Lung (tissue), 12 donors: ENCODE results near the gene MT1B. TPM values are rescaled to one million over a fixed set of nuclear protein-coding genes. Genes with fewer than 3 reads are reported as not detected.

ENCODE experiments used
- ATAC-seq: fragments of 200-7000 bp; cut with Tn5 transposase; one replicate; pipeline ENCODE4 v1.9.1; 2020; ENCODE audit warnings: moderate number of reproducible peaks; ENCODE audit not compliant: insufficient read depth, low FRiP score
- DNase-seq, 3 donors: peaks; one replicate each; pipeline ENCODE4 v3.0.0-alpha.2; 2013 to 2017
- H3K27ac ChIP-seq, 2 donors: one replicate each; pipeline ENCODE4 v1.5.1; 2013; ENCODE audit warnings: mild to moderate bottlenecking in 2 of 2, moderate library complexity in 2 of 2, control low read depth in 1 of 2, inconsistent platforms in 1 of 2, low read depth in 1 of 2, low read length in 1 of 2
- H3K27me3 ChIP-seq, 3 donors: one replicate each; pipeline ENCODE4 v1.5.1; 2013; ENCODE audit warnings: low read length in 2 of 3; ENCODE audit not compliant: control insufficient read depth in 3 of 3, insufficient read depth in 3 of 3
- H3K36me3 ChIP-seq, 4 donors: one replicate each; pipeline ENCODE4 v1.5.1; 2013; ENCODE audit warnings: low read length in 4 of 4, mild to moderate bottlenecking in 1 of 4, moderate library complexity in 1 of 4; ENCODE audit not compliant: control insufficient read depth in 4 of 4, insufficient read depth in 4 of 4
- H3K4me1 ChIP-seq, 5 donors: one replicate each; pipeline ENCODE4 v1.5.1; 2013; ENCODE audit warnings: low read length in 5 of 5, mild to moderate bottlenecking in 2 of 5, moderate library complexity in 1 of 5; ENCODE audit not compliant: control insufficient read depth in 5 of 5, insufficient read depth in 5 of 5
- H3K4me3 ChIP-seq: one replicate; pipeline ENCODE4 v1.5.1; 2013; ENCODE audit warnings: mild to moderate bottlenecking, control low read depth, moderate library complexity
- H3K9ac ChIP-seq, 2 donors: one replicate each; pipeline ENCODE4 v1.5.1; 2013; ENCODE audit warnings: low read length in 2 of 2, control low read depth in 1 of 2; ENCODE audit not compliant: insufficient read depth in 1 of 2
- H3K9me3 ChIP-seq, 4 donors: one replicate each; pipeline ENCODE4 v1.5.1; 2013; ENCODE audit warnings: low read length in 3 of 4, mild to moderate bottlenecking in 1 of 4, moderate library complexity in 1 of 4; ENCODE audit not compliant: control insufficient read depth in 4 of 4, insufficient read depth in 3 of 4
- WGBS, 2 donors: extraction: QIAGEN DNeasy Blood & Tissue Kit; methylation state at CpG; one replicate each; pipeline ENCODE4 v1.1.7; 2013; 5-methylcytosine and 5-hydroxymethylcytosine counted together
- polyA plus RNA-seq, 2 donors: library from polyadenylated mRNA; stranded (reverse); fragments of 200-250 nt; gene quantifications; one replicate each; pipeline ENCODE4 v1.2.1, GENCODE V29; 2013
- total RNA-seq, 2 donors: library from RNA; depleted of rRNA in 1 of 2; stranded (reverse); fragments of >200 nt in 1 of 2; gene quantifications; one replicate each; pipeline ENCODE4 v1.2.1, GENCODE V29; 2014 to 2021
- TF ChIP-seq, protein P1 (sequence below): IDR thresholded peaks from 2 replicates; pipeline ENCODE4 v1.5.1; 2012; ENCODE audit warnings: mild to moderate bottlenecking; ENCODE audit errors: control extremely low read depth, extremely low read depth
- donor health status: control.
- donor health status: control.
- donor health status: Bipolar disorder and iron deficiency.
- donor health status: healthy.
- donor health status: DM: yes; HTN: yes; CAD: no.

MT1B gene
- total and polyA plus RNA-seq, 4 donors: not detected

DNA sequence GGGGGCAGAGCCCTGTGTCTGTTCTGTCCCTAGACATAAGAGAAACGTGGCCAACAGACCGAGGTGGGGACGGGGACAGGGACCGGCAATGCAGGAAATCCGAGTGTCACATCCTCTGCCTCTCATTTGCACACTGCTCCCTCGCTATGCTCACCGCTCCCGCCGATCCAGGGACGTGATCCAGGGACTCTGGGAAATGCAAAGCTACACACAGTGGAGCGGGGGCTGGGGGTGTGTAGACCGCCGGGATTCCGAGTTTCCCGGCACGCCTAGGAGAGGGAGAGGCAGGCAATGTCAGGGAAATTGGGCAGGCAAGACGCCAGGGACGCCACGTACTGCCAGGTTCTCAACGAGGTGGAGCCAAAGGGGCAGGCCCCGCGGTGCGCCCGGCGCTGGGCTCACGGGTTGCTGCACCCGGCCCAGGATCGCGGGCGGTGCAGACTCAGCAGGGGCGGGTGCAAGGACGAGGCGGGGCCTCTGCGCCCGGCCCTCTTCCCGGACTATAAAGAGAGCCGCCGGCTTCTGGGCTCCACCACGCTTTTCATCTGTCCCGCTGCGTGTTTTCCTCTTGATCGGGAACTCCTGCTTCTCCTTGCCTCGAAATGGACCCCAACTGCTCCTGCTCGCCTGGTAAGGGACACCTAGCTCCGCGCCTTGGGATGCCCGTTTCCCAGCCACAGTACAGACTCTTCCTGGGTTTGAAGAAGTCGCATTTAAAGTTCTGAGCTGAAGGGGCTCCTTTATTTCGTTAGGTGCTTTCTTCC, 30.4 kb downstream of the MT1B start, which contains the start of gene MT1X:
Gene MT1X, plus strand, starts transcription at position 532 of the 764 bp plus-strand sequence. Its CDS starts 71 bp downstream, at position 603.
- TF ChIP-seq, protein P1, sequence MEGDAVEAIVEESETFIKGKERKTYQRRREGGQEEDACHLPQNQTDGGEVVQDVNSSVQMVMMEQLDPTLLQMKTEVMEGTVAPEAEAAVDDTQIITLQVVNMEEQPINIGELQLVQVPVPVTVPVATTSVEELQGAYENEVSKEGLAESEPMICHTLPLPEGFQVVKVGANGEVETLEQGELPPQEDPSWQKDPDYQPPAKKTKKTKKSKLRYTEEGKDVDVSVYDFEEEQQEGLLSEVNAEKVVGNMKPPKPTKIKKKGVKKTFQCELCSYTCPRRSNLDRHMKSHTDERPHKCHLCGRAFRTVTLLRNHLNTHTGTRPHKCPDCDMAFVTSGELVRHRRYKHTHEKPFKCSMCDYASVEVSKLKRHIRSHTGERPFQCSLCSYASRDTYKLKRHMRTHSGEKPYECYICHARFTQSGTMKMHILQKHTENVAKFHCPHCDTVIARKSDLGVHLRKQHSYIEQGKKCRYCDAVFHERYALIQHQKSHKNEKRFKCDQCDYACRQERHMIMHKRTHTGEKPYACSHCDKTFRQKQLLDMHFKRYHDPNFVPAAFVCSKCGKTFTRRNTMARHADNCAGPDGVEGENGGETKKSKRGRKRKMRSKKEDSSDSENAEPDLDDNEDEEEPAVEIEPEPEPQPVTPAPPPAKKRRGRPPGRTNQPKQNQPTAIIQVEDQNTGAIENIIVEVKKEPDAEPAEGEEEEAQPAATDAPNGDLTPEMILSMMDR: no peak
- Histone ChIP-seq H3K9me3 (no peaks in the 10 kb centered on the region), H3K4me1 (peaks cover 0 to 15% (median 2%) of the 10 kb centered on the region in 5 donors), H3K4me3 (peak within 1 kb of the TSS; percentile 42), H3K9ac (peak within 1 kb of the TSS in 1 of 2 donors; percentile 41), H3K27me3 (peaks cover 0 to 7% (median 6%) of the 10 kb centered on the region in 3 donors), H3K27ac (peak within 1 kb of the TSS; percentile 59 to 85), H3K36me3 (peaks cover 0 to 2% (median 0%) of the 10 kb centered on the region in 4 donors)
- DNase-seq (peak; percentile 86 to 91 (median 86)), ATAC-seq (peak; percentile 96)
- 1% methylated on average over 46 to 49 of the region's 49 CpGs for WGBS, 2 donors

DNA sequence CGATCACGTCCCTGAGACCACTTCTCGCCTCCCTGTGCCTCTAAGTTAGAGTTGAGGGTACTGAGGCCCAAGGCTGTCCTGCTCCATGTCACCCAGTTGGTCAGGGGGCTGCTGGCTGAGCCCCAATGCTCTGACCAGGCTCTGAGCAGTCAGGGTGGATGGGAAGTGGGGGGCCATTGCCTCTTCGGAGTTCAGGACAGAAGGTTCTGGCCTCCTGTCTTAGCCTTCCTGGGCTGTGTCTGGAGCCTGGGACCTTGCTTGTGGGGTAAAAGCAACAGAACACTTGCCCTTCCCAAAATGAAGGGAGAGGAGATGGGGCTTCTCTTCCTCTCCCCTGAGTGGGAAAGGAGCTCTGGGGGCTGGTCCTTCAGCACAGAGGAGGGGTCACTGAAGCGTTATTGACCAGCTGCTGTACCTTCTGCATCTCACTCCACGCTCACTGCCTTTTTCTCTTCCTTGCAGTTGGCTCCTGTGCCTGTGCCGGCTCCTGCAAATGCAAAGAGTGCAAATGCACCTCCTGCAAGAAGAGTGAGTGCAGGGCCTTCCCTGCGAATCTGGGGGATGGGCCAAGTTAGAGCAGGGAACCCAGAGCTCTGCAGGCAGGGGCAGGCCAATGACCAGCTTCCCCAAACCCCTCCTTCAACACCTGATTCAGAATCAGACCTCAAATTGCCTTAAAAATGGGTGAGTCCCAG, 31.2 kb downstream of the MT1B start:
- ATAC-seq (peak; percentile 5), DNase-seq (no peak)
- Histone ChIP-seq H3K27me3 (peaks cover 0 to 2% (median under 1%) of the 10 kb centered on the region in 3 donors), H3K9ac (peak overlapping the region in 1 of 2 donors; percentile 41), H3K9me3 (no peaks in the 10 kb centered on the region), H3K27ac (peak overlapping the region; percentile 59 to 80), H3K36me3 (peaks cover 0 to 2% (median 0%) of the 10 kb centered on the region in 4 donors), H3K4me1 (peaks cover 0 to 15% (median 2%) of the 10 kb centered on the region in 5 donors), H3K4me3 (peak overlapping the region; percentile 41)
- WGBS, 2 donors: 38 to 49% methylated on average over 8 of the region's 8 CpGs
- TF ChIP-seq, protein P1: no peak

DNA sequence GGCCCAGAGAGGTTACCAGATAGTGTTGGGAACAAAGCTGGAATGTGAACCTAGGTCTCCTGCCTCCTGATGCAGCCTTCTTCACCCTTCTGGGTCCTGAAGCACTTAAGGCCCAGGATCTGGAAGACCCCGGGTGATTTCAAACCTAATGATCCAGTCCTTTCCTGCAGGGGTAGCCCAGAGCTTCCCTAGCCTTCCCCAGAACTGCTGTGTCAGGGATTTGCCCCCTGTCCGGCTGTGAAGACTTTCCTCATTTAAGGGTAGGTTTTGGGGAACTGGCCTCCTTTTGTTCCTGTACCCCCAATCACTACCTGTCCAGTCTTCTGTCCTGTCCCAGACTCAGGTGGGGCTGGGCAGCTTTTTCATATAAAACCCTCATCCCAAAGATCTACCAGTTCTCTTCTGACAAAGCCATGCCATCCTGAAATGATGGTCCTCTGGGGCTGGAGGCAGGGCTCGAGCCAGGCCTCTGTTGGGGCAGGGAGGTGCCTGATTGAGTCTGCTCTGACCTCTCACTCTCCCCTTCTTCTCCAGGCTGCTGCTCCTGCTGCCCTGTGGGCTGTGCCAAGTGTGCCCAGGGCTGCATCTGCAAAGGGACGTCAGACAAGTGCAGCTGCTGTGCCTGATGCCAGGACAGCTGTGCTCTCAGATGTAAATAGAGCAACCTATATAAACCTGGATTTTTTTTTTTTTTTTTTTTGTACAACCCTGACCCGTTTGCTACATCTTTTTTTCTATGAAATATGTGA, 31.9 kb downstream of the MT1B start:
- ATAC-seq: no peak
- 84 to 89% methylated on average over 5 of the region's 5 CpGs for WGBS, 2 donors

More for the DNA sequence above, 31.9 kb downstream of the MT1B start:
- Histone ChIP-seq H3K27ac (no peak overlapping the region), H3K4me1 (peaks cover 0 to 15% (median 2%) of the 10 kb centered on the region in 5 donors), H3K9ac (no peak overlapping the region), H3K4me3 (peak overlapping the region; percentile 41), H3K27me3 (no peaks in the 10 kb centered on the region), H3K36me3 (peaks cover 0 to 2% (median 0%) of the 10 kb centered on the region in 4 donors), H3K9me3 (no peaks in the 10 kb centered on the region)
- TF ChIP-seq, protein P1: no peak
- DNase-seq: no peak
